Peyer's patch (tissue), 4 donors: Measurements from ENCODE around the gene BBS12. TPM values are rescaled to one million over a fixed set of nuclear protein-coding genes. Genes with fewer than 3 reads are reported as not detected.

ENCODE experiments used
- DNase-seq, 3 donors: peaks; one replicate each; pipeline ENCODE4 v3.0.0-alpha.2; 2017 to 2019
- H3K27ac ChIP-seq, 4 donors: fragments of 200-600 bp; sonication (generic); one replicate each; pipeline ENCODE4 v1.5.1; 2016 to 2019
- H3K27me3 ChIP-seq, 2 donors: fragments of 200-600 bp; sonication (generic); one replicate each; pipeline ENCODE4 v1.5.1; 2019
- H3K36me3 ChIP-seq, 3 donors: fragments of 200-600 bp; sonication (generic); one replicate each; pipeline ENCODE4 v1.5.1; 2016 to 2019
- H3K4me1 ChIP-seq, 4 donors: fragments of 200-600 bp; sonication (generic); one replicate each; pipeline ENCODE4 v1.5.1; 2016 to 2019
- H3K4me3 ChIP-seq, 4 donors: fragments of 200-600 bp; sonication (generic); 1 replicate in 3 of 4; 2 replicates in 1 of 4; pipeline ENCODE4 v1.5.1; 2016 to 2019; ENCODE audit warnings: mild to moderate bottlenecking in 1 of 4
- H3K9me3 ChIP-seq, 4 donors: fragments of 200-600 bp; sonication (generic); one replicate each; pipeline ENCODE4 v1.5.1; 2016 to 2019; ENCODE audit warnings: mild to moderate bottlenecking in 1 of 4
- POLR2A ChIP-seq, 2 donors: fragments of 450-650 bp; IDR thresholded peaks; one replicate each; pipeline ENCODE4 v1.5.1; 2017; ENCODE audit warnings: antibody characterized with exemption in 2 of 2, mild to moderate bottlenecking in 2 of 2, moderate library complexity in 2 of 2
- total RNA-seq, 4 donors: library from RNA; depleted of rRNA; stranded (reverse); fragments of >200 nt; gene quantifications; one replicate each; pipeline ENCODE4 v1.1.0, GENCODE V29; 2016
- TF ChIP-seq, protein P1 (sequence below), 6 experiments: fragments of 450-650 bp in 4 of 6; fragments of 200-600 bp in 2 of 6; sonication (generic) in 1 of 6; IDR thresholded peaks; one replicate each; pipeline ENCODE4 v1.5.1; 2017 to 2019; ENCODE audit warnings: antibody characterized with exemption in 6 of 6, mild to moderate bottlenecking in 3 of 6, moderate library complexity in 1 of 6

Gene BBS12
- total RNA-seq, 4 donors from 2014 or later, result 1.7 to 5.6 (median 4.7) TPM

DNA sequence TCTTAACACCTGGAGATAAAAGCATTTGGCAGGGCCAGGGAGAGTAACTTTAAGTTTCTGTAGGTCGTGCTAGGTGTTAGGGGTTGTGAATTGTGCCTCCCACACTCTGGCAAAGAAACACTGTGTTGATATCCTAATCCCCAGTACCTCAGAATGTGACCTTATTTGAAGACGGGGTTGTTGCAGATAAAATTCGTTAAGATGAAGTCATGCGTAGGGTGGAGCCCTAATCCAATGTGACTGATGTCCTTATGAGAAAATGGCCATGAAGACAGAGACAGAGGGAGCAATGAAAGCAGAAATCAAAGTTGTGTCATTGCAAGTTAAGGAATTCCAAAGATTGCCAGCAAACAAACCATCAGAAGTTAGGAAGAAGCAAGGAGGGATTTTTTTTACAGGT lies 40.5 kb upstream of the BBS12 start:
- Histone ChIP-seq H3K4me1 (no peaks in the 10 kb centered on the region), H3K27me3 (peaks cover 0 to 4% of the 10 kb centered on the region in 2 donors), H3K9me3 (no peaks in the 10 kb centered on the region), H3K4me3 (no peak overlapping the region), H3K27ac (no peak overlapping the region), H3K36me3 (no peaks in the 10 kb centered on the region)
- TF ChIP-seq POLR2A (IDR thresholded peaks at IDR 0.05), result no peak
- TF ChIP-seq, protein P1, sequence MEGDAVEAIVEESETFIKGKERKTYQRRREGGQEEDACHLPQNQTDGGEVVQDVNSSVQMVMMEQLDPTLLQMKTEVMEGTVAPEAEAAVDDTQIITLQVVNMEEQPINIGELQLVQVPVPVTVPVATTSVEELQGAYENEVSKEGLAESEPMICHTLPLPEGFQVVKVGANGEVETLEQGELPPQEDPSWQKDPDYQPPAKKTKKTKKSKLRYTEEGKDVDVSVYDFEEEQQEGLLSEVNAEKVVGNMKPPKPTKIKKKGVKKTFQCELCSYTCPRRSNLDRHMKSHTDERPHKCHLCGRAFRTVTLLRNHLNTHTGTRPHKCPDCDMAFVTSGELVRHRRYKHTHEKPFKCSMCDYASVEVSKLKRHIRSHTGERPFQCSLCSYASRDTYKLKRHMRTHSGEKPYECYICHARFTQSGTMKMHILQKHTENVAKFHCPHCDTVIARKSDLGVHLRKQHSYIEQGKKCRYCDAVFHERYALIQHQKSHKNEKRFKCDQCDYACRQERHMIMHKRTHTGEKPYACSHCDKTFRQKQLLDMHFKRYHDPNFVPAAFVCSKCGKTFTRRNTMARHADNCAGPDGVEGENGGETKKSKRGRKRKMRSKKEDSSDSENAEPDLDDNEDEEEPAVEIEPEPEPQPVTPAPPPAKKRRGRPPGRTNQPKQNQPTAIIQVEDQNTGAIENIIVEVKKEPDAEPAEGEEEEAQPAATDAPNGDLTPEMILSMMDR (IDR thresholded peaks at IDR 0.05), result no peak
- DNase-seq, result no peak

DNA sequence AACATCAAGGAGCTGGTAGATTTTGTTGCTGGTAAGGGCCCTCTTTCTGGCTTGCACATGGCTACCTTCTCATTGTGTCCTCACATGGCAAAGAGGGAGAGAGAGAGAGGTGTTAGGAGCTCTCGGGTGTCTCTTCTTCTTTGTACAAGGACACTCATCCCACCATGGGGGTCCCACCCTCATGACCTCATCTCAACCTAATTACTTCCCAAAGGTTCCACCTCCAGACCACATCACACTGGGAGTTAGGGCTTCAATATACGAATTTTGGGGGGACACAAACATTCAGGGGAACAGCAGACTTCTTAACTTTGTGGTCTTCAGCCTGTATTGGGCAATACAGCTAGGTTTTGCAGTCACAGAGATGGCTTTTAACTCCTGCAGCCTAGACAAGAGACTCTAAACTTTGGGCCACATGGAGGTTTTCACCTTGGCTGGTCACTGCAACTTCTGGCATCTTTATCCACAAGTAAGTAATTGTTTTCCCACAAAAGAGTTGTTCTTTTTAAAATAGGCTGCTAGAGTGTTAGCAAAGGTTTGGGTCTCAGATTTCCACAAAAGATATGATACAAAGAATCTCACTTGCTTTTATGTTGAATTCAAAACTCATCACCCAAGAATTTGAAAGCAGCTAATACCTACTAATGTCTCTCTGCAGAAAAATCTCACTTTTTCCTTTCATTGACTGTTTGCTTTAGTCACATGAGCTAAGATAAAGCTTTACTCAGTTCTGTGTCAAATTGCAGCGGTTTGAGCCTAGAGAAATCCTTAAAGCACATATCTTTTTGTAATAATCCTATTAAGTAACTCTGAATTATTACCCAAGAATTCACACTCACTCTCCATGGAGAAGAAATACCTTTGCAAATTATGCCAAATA lies 39.6 kb upstream of the BBS12 start:
- H3K9me3 ChIP-seq, result no peaks in the 10 kb centered on the region
- H3K27me3 ChIP-seq, result peaks cover 0 to 4% of the 10 kb centered on the region in 2 donors
- no peaks in the 10 kb centered on the region for H3K36me3 ChIP-seq
- no peak overlapping the region for H3K4me3 ChIP-seq
- H3K27ac ChIP-seq, result no peak overlapping the region
- TF ChIP-seq POLR2A (IDR thresholded peaks at IDR 0.05), result no peak
- TF ChIP-seq, protein P1 (IDR thresholded peaks at IDR 0.05), result no peak
- no peaks in the 10 kb centered on the region for H3K4me1 ChIP-seq
- no peak for DNase-seq

GRCh38 chr4:122695226-122695625 lies 37.3 kb upstream of the BBS12 start:
- no peaks in the 10 kb centered on the region for H3K4me1 ChIP-seq
- H3K27ac ChIP-seq, result no peak overlapping the region
- no peaks in the 10 kb centered on the region for H3K9me3 ChIP-seq
- H3K4me3 ChIP-seq, result no peak overlapping the region
- no peaks in the 10 kb centered on the region for H3K36me3 ChIP-seq
- peaks cover 0 to 4% of the 10 kb centered on the region in 2 donors for H3K27me3 ChIP-seq
- TF ChIP-seq POLR2A (IDR thresholded peaks at IDR 0.05), result no peak
- TF ChIP-seq, protein P1 (IDR thresholded peaks at IDR 0.05), result no peak
- DNase-seq, result no peak

- H3K27ac ChIP-seq, result no peak overlapping the region
- no peaks in the 10 kb centered on the region for H3K36me3 ChIP-seq
- H3K4me1 ChIP-seq, result no peaks in the 10 kb centered on the region
- peak overlapping the region in 1 of 4 donors; percentile 30 for H3K4me3 ChIP-seq
- H3K27me3 ChIP-seq, result no peaks in the 10 kb centered on the region
- H3K9me3 ChIP-seq, result no peaks in the 10 kb centered on the region
- TF ChIP-seq, protein P1 (IDR thresholded peaks at IDR 0.05), result no peak
- TF ChIP-seq POLR2A (IDR thresholded peaks at IDR 0.05), result no peak
- DNase-seq, result peak in 2 of 3 donors; percentile 60 to 68
Measured at GRCh38 chr4:122700178-122700725, 32.3 kb upstream of the BBS12 start.

- Histone ChIP-seq H3K4me3 (no peak overlapping the region), H3K36me3 (no peaks in the 10 kb centered on the region)
Measured at GRCh38 chr4:122701061-122701460, 31.4 kb upstream of the BBS12 start.

More at GRCh38 chr4:122701061-122701460, 31.4 kb upstream of the BBS12 start:
- TF ChIP-seq, protein P1 (IDR thresholded peaks at IDR 0.05), result no peak
- TF ChIP-seq POLR2A (IDR thresholded peaks at IDR 0.05), result no peak
- H3K27ac ChIP-seq, result no peak overlapping the region
- H3K27me3 ChIP-seq, result no peaks in the 10 kb centered on the region
- H3K9me3 ChIP-seq, result no peaks in the 10 kb centered on the region
- DNase-seq, result no peak
- H3K4me1 ChIP-seq, result no peaks in the 10 kb centered on the region
